ENCODE measurements around the gene CDSN.

The CDSN gene

DNA sequence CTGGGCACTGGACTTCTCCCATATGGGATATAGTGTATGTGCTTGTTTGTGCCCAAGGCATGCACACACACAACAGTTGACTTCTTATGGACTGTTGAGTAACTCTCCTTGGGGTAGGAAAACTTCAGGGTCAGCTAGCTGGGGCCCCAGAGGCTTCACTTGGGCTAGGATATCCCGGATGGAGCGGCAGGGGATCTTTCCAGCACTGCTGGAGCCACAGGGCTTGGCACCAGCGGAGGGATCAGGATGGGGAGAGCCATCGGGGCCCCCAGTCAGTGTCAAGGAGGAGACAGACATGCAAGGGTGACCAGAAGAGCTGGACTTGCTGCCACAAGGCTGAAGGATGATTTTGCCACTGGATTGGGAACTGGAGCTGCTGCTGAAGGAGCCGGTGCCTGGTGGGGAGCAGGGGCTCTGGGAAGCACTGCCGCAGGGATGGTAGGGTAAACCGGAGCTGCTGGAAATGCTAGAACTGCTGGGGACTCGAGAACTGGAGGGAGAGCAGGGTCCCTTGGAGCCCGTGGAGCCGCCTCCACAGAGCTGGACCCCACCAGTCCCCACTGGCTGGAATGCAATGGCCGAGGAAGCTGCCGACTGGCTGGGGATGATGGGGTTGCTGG is 4.2 kb downstream of the CDSN start:
- DNase-seq (ENCODE audit: low spot score): no peak

DNA sequence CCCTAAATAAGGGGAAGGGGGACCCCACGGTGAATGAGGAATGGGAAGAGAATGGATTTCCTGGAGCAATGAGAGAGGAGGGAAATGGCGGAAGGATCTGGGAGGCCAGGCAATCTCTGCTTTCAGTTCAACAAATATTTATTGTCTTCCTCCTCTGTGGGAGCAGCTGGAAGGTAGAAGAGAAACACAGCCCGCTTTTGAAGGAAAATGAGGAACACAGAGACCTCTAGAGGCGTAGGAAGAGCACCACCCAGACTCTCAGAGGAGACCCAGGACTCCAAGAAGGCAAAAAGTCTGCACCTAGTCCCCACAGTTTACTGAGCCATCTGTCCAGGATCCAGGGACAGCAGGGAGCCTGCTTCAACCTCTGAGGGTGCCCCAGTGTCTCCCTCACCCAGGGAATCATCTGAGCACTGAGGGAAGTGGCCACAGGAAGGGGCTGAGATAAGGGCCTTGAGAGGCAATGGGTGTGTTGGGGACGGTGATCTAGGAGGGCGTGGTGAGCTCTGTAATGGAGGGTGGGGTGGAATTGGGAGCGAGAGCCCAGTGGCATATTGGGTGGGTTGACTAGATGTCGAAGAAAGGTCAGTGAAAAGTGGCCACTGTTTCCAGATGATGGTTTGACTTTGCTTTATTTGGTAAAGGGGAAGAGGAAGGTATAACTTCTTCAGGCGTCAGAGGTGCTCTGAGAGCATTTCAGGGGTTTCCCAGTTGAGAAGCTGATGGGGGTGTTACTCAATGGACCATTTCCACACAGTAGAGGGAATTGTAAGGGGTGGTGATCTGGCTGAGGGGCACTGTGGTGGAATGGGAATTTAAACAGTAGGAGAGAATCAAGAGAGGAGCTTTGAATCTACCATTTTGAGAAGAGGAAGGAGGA is 5.0 kb downstream of the CDSN start:
- no peak for DNase-seq (ENCODE audit: low spot score)

DNA sequence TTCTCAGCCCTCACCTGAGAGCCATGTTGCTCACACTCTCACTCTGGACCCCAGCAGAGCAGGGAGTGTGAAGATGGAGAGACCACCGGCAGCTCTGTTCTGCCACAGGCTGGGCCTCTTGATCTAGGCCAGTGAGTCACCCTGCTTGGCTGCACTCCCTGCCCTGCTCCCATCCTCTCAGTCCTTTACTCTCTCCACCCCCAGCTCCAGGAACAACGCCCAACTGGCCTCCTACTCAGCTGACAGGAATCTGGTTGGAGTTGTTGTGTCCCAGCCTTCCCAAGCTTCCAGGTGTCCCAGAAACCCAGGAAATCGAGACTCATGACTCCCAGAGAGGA is 5.7 kb downstream of the CDSN start, which contains the start of gene PSORS1C1:
PSORS1C1 (plus strand) TSS at position 260 of the 338 bp plus-strand sequence. CDS start 14,833 bp downstream, outside the sequence.
- DNase-seq (ENCODE audit: low spot score): no peak

- no peak for DNase-seq (ENCODE audit: low spot score)
These were observed 6.2 kb downstream of the CDSN start for GRCh38 chr6:31113861-31114540.

DNA sequence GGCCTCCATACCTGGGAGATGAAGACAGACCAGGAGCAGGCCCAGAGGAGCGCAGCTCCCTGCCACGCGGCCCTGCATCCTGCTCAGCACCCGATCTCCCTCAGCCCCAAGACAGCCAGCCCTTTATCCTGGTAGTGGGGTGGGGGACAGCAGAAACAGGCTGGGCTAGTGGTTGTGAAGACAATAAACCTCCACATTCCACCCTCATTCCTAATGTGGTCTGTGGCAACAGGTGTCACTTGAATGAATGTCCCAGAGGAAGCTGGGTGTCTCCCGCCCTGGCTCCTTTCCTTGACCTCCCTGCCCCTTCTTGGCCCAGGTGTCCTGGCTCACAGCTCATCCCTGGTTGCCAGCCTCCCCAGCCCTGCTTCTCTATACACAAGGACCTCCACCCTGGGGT is 7.8 kb downstream of the CDSN start, which contains the start of gene C6orf15:
C6orf15 (minus strand) TSS at position 98 of the 400 bp plus-strand sequence; CDS start at position 78, 20 bp downstream.
- no peak for DNase-seq (ENCODE audit: low spot score)

- DNase-seq (ENCODE audit: low spot score): no peak
These were observed 8.5 kb downstream of the CDSN start for GRCh38 chr6:31111712-31112111.

DNA sequence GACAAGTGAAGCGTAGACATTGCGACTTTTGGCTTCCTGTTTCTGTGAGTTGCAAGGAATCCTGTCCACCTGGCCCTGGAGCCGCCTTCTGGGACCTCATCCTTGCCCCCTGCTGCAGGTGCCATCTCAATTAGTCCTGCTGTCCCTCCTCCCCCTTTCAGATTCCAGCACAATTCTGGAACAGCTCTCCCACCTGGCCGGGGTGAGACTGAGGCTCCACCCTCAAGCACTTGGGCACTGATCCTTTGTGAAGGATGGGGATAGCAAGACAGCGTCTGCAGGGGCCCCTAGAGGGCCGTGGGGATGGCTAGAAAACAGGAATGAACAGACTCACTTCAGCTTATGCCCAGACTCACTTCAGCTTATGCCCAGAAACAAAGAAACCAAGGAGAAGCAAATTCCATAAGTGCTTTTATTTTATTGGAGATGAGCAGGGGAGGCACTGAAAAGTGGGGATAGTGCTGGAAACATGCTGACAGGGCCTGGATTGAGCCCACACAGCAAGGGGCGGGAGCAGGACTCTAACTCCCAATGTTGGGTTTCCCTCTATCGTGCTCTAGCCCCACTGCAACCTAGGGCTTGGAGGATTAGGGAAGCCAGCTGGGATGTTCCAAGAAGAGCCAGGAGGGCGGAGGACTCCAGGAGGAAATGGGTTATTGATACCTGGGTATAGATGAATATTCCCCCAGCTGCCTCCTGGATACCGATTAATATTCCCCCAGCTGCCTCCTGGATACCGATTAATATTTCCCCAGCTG is 9.2 kb downstream of the CDSN start:
- no peak for DNase-seq (ENCODE audit: low spot score)

DNA sequence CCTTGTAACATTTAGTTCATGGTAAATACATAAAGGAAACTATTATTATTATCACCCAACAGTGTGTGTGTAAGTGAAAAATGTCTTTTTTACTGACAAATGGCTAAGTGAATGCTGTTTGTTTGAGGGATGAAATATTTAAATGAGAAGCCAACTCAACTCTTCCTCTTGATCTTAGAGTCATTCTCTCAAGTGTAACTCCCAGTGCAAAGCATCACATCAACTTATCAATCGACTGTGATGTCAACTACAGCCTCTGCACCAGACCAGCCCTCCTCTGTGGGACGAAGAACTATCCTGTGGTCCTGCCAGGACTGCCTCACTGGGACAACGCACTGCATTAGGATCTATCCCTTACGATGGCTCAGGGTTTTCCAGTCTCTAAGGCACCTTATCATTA is 13.2 kb downstream of the CDSN start:
- DNase-seq (ENCODE audit: low spot score): no peak

DNA sequence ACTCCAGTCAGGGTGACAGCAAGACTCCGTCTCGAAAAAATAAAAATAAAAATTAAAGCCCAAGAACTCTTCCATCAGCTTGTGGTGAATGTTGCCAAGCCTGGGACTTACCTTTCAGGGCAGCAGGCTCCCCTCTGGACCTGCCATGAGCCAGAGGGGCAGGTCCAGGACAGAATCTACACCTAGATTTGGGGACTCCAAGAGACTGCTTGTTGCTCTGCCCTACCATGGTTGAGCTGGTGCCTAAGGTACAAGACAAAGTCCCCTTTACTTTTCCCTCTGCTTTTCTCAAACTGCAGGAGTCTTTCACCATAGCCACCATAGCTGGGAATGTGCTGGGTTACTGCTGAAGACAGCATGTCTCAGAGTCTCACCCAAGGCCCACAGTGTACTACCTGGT is 17.1 kb downstream of the CDSN start:
- DNase-seq (ENCODE audit: low spot score): no peak

DNA sequence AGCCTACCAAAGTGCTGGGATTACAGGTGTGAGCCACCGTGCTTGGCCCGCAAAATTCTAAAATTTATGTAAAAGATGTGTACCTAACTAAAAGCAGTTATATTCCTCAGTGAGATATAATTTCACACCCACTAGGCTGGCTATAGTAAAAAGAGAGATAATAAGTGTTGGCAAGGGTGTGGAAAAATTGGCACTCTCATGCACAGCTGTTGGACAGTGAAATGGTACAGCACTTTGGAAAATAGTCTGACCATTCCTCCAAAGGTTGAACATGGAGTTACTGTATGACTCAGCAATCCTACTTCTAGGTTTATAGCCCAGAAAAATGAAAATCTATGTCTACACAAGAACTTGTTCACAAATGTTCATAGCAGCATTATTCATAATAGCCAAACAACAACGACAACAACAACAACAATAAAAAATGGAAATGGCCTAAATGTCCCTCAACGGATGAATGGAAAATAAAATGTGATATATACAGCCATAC is 21.8 kb downstream of the CDSN start:
- DNase-seq (ENCODE audit: low spot score): no peak

- no peak for DNase-seq (ENCODE audit: low spot score)
These were observed 23.6 kb downstream of the CDSN start for GRCh38 chr6:31096656-31097055.

GRCh38 chr6:31096215-31096614 is 24.0 kb downstream of the CDSN start:
- no peak for DNase-seq (ENCODE audit: low spot score)

- DNase-seq (ENCODE audit: low spot score): no peak
These were observed 25.8 kb downstream of the CDSN start for GRCh38 chr6:31094389-31094881.

DNA sequence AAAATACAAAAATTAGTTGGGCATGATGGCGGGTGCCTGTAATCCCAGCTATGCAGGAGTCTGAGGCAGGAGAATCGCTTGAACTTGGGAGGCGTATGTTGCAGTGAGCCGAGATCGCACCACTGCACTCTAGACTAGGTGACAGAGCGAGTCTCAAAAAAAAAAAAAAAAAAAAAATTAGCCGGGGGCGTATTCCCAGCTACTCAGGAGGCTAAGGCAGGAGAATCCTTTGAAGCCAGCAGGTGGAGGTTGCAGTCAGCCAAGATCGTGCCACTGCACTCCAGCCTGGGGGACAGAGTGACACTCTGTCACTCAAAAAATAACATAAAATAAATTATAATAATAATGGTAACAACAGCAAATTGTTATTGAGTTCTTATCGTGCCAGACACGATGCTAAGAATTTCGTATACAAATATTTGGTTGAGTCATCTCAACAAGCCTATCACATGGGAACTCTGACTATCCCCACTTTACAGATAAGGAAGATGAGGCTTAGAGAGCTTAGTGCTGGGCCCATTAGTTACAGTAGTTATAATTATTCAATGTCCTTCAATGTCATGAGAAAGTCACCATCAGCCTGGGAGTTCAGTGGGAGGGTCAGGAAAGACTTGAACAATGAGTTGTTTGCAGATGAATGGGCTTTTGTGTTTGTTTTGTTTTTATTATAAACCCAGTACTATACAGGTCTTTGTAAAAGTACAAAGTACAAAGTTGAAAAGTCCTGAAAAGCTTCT is 27.3 kb downstream of the CDSN start:
- no peak for DNase-seq (ENCODE audit: low spot score)

- no peak for DNase-seq (ENCODE audit: low spot score)
These were observed 28.0 kb downstream of the CDSN start for GRCh38 chr6:31092238-31092637.

DNA sequence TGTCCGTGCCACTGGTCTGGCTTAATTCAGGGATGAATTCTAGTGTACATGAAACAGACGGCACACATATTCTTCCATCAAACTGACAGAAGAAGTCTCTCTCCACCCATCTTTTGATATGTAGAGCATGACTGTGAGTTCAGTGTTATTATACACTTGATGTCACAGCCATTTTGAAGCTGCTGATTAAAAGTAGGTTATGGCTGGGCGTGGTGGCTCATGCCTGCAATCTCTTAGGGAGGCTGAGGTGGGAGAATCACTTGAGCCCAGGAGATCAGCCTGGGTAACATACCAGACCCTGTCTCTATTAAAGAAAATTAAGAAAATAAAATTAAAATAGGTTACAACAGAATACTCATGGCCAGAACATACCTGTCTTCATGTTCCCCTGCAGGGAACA is 28.6 kb downstream of the CDSN start:
- no peak for DNase-seq (ENCODE audit: low spot score)

- no peak for DNase-seq (ENCODE audit: low spot score)
These were observed 29.3 kb downstream of the CDSN start for GRCh38 chr6:31090973-31091364.

DNA sequence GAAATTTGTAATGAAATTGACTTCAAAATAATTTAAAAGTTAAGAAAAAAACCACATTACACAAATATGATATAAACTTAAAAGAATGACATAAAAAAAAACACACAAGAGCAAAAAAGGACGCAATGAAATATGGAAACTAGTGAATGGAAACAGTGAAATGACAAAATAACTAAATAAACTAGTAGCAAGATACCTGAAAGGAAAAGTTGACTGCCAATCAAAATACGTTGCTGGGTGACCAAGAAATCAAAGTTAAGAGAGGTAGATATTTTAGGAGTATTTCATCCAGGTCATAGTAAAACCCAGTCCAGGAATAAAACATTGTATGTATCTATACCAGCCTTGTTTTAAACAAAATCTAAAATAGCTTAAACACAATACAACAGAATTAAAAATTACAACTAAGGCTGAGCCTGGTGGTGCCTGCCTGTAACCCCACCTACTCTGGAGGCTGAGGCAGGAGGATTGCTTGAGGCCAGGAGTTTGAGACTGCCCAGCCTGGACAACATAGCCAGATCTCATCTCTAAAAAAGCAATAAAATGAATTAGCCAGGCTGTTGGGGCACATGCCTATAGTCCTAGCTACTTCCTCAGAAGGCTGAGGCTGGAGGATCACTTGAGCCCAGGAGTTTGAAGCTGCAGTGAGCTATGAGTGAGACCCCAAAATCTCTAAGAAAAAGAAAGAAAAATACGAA is 29.8 kb downstream of the CDSN start:
- DNase-seq (ENCODE audit: low spot score): no peak

DNA sequence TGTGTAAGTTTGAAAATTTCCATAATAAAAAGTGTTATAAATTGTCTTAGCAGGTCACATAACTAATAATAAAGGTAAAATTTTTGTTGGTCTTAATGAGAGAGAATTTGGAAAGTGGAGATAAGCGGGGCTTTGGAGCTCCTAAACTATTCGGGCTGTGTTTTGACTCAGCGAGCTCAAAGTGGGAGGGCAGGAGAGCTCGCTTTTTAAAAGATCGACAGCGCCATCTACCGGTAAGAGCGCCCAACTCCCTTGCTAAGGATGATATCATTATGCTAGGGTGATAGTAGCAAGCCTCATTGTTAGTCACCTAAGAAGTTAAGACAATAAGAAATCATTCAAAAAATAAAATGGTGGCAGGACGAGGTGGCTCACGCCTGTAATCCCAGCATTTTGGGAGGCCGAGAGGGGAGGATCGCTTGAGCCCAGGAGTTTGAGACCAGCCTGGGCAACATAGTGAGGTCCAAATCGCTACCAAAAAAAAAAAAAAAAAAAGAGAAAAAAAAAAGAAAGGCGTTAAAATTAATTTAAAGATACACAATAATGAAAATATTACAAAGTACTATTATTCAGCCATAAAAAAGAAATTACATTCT is 32.7 kb downstream of the CDSN start:
- peak; percentile 87 for DNase-seq (ENCODE audit: low spot score)

Data from germinal center (tissue), 1 donor.